Sigmoid colon (tissue), 7 donors: ENCODE results near the gene GABRD. TPM values are rescaled to one million over a fixed set of nuclear protein-coding genes. Genes with fewer than 3 reads are reported as not detected.

Source experiments
- DNase-seq: peaks from one replicate; pipeline ENCODE4 v3.0.0-alpha.2; 2019
- H3K27ac ChIP-seq, 4 donors: fragments of 200-600 bp; sonication (generic); one replicate each; pipeline ENCODE4 v1.5.1; 2016 to 2019; ENCODE audit warnings: mild to moderate bottlenecking in 1 of 4
- H3K27me3 ChIP-seq, 3 donors: fragments of 200-600 bp; sonication (generic); one replicate each; pipeline ENCODE4 v1.5.1; 2019; ENCODE audit warnings: mild to moderate bottlenecking in 1 of 3
- H3K36me3 ChIP-seq, 4 donors: fragments of 200-600 bp; sonication (generic); one replicate each; pipeline ENCODE4 v1.5.1; 2016 to 2019
- H3K4me1 ChIP-seq, 4 donors: fragments of 200-600 bp; sonication (generic); one replicate each; pipeline ENCODE4 v1.5.1; 2017 to 2019
- H3K4me3 ChIP-seq, 4 donors: fragments of 200-600 bp; sonication (generic); one replicate each; pipeline ENCODE4 v1.5.1; 2017 to 2019; ENCODE audit warnings: mild to moderate bottlenecking in 2 of 4, moderate library complexity in 1 of 4
- H3K9me3 ChIP-seq, 4 donors: fragments of 200-600 bp in 3 of 4; sonication (generic) in 3 of 4; one replicate each; pipeline versions ENCODE4 v1.5.1 to v1.6.1; 2013 to 2019
- EP300 ChIP-seq, 4 donors: sonication (generic); formaldehyde crosslinking; IDR thresholded peaks; one replicate each; pipeline ENCODE4 v1.6.1; 2017; ENCODE audit warnings: antibody characterized with exemption in 4 of 4
- POLR2A ChIP-seq, 2 donors: fragments of 450-650 bp; IDR thresholded peaks; one replicate each; pipeline ENCODE4 v1.6.1; 2016; ENCODE audit warnings: antibody characterized with exemption in 2 of 2, mild to moderate bottlenecking in 2 of 2, moderate library complexity in 2 of 2
- POLR2AphosphoS5 ChIP-seq, 4 donors: sonication (generic); formaldehyde crosslinking; IDR thresholded peaks; one replicate each; pipeline ENCODE4 v1.6.1; 2017; ENCODE audit warnings: antibody characterized with exemption in 4 of 4
- whole genome bisulfite sequencing, 2 donors: extraction: QIAGEN DNeasy Blood & Tissue Kit; methylation state at CpG; one replicate each; pipeline ENCODE4 v1.1.7; 2013; 5-methylcytosine and 5-hydroxymethylcytosine counted together
- intact Hi-C: fragments of 100-400 bp; cut with DNase I; formaldehyde crosslinking; loops from one replicate; pipeline ENCODE4 v1.15.1; 2023
- polyA plus RNA-seq, 3 donors: library from polyadenylated mRNA; stranded (reverse); fragments of 200-250 nt; gene quantifications; one replicate each; pipeline ENCODE4 v1.2.3, GENCODE V29; 2013
- total RNA-seq, 4 donors: library from RNA; depleted of rRNA; stranded (reverse); fragments of >200 nt; gene quantifications; one replicate each; pipeline ENCODE4 v1.1.0, GENCODE V29; 2016
- TF ChIP-seq, protein P1 (sequence below), 4 experiments: fragments of 450-650 bp in 3 of 4; fragments of 200-600 bp in 1 of 4; IDR thresholded peaks; one replicate each; pipeline ENCODE4 v1.5.1; 2016 to 2019; ENCODE audit warnings: antibody characterized with exemption in 4 of 4, mild to moderate bottlenecking in 3 of 4, moderate library complexity in 2 of 4
- donor health status: healthy with polysubstance abuse.
- donor health status: Bipolar disorder and iron deficiency.
- donor health status: healthy.

Gene GABRD
- total and polyA plus RNA-seq, 7 donors, result 0.51 TPM; not detected in 6

DNA sequence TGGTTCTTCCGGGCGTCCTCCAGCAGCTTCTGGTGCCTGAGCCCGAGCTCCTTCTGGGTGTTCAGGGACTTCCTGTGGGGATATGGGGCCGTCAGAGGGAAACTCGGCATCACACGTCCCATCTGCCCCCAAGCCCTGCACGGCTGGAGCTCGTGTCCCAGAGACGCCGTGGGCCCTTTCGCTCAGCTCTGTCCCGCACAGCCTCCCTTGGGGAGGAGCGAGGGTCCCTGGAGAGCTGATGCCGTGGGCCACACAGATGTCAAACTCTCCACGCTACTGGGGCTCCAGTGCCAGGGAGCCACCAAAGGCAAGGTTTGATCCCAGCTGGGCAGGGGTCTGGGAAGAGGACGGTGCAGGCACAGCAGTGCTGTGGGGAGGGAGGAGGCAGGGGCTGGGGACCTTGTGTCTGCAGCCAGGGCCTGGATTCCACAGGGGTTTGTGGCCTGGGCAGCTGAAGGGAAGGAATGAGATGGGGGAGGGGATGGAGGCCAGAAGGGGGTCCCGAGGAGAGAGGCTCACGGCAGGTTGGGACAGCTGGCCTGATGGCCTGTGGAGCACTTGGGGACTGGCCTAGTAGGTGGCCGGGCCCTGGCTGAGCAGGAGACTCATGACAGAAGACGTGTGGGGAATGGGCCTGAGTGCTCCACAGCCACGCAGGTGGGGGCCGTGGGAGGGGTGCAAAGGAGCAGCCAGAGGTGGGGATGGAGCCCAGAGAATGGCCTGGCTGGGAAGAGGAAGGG, 46.0 kb upstream of the GABRD start:
- WGBS, 2 donors, result 76 to 77% methylated on average over 22 of the region's 22 CpGs
- H3K27me3 ChIP-seq, result peaks cover 0 to 31% (median 21%) of the 10 kb centered on the region in 3 donors
- TF ChIP-seq POLR2A (IDR thresholded peaks at IDR 0.05) (no peak), EP300 (IDR thresholded peaks at IDR 0.05) (no peak), POLR2AphosphoS5 (IDR thresholded peaks at IDR 0.05) (no peak)
- TF ChIP-seq, protein P1, sequence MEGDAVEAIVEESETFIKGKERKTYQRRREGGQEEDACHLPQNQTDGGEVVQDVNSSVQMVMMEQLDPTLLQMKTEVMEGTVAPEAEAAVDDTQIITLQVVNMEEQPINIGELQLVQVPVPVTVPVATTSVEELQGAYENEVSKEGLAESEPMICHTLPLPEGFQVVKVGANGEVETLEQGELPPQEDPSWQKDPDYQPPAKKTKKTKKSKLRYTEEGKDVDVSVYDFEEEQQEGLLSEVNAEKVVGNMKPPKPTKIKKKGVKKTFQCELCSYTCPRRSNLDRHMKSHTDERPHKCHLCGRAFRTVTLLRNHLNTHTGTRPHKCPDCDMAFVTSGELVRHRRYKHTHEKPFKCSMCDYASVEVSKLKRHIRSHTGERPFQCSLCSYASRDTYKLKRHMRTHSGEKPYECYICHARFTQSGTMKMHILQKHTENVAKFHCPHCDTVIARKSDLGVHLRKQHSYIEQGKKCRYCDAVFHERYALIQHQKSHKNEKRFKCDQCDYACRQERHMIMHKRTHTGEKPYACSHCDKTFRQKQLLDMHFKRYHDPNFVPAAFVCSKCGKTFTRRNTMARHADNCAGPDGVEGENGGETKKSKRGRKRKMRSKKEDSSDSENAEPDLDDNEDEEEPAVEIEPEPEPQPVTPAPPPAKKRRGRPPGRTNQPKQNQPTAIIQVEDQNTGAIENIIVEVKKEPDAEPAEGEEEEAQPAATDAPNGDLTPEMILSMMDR (IDR thresholded peaks at IDR 0.05), result no peak
- H3K4me3 ChIP-seq, result no peak overlapping the region
- no peaks in the 10 kb centered on the region for H3K36me3 ChIP-seq
- no peaks in the 10 kb centered on the region for H3K9me3 ChIP-seq
- DNase-seq, result no peak
- intact Hi-C loops, result no loop called here
- H3K4me1 ChIP-seq, result no peaks in the 10 kb centered on the region
- H3K27ac ChIP-seq, result no peak overlapping the region

DNA sequence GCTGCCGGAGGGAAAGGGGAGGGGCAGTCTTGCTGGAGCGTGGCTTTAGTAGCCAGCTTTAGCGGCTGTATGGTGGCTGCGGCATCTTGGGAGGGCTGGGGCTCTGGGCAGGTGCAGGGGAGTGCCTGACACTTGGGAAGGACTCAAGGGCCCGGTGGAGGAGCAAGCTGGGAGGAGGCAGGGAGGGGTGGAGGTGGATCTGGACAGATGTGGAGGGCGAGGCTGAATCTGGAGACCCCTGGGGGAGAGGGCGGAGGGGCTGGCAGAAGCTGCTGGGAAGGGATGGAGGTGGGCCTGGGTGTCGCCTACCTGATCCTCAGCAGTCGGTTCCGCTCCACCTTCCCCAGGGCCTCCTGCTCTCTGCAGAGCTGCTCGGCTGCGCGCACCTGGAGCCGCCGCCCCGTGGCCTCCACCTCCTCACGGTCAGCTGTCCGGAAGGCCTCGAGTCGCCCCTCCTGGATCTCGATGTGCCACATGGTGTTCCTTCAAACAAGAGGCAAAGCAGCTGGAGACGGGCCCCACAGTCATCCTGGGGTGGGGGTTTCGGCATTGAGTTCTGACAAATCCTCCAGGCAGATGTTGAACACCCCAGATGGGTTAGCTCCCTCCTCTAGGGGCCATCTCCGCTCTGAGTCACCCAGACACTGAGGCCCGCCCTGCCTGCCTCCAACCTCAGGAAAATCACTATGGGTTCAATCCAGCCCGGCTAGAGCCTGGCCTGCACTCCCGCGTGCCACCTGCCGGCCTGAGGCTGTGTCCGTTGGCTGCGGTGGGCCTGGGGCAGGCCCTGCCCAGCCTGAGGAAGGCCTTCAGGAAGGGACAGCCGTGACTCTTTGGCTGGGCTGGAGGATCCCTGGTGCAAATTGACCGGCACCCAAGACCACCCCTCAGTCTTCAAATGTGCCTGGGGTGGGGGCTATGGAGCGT, 45.2 kb upstream of the GABRD start:
- no peaks in the 10 kb centered on the region for H3K4me1 ChIP-seq
- peaks cover 0 to 26% (median 18%) of the 10 kb centered on the region in 3 donors for H3K27me3 ChIP-seq
- no peak overlapping the region for H3K27ac ChIP-seq
- WGBS, 2 donors, result 76 to 83% methylated on average over 34 of the region's 34 CpGs
- no peaks in the 10 kb centered on the region for H3K36me3 ChIP-seq
- intact Hi-C loops, result no loop called here
- no peak for TF ChIP-seq POLR2A (IDR thresholded peaks at IDR 0.05)
- TF ChIP-seq EP300 (IDR thresholded peaks at IDR 0.05), result no peak
- TF ChIP-seq POLR2AphosphoS5 (IDR thresholded peaks at IDR 0.05), result no peak
- TF ChIP-seq, protein P1 (IDR thresholded peaks at IDR 0.05), result no peak
- no peak for DNase-seq
- no peak overlapping the region for H3K4me3 ChIP-seq
- H3K9me3 ChIP-seq, result no peaks in the 10 kb centered on the region

DNA sequence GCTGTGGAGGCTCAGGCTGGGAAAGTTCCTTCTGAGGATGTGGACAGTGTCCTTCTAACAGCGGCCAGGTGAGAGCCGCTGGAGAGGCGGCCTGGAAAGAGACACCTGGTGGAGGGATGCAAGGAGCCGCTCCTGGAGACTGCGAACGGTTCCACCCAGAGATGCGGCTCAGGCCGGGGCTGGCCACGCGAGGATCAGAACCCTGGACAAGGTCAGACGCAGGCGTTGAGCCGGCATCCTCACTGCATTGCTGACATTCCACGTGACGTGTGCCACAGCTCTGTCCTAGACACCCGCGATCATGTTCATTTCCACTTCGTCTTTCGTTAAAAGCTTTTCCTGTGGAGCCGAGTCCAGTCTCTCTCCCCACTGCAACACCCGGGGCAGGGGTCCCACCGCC, 44.3 kb upstream of the GABRD start:
- TF ChIP-seq, protein P1 (IDR thresholded peaks at IDR 0.05), result no peak
- no peak for TF ChIP-seq EP300 (IDR thresholded peaks at IDR 0.05)
- TF ChIP-seq POLR2AphosphoS5 (IDR thresholded peaks at IDR 0.05), result no peak
- no peak overlapping the region for H3K27ac ChIP-seq
- H3K36me3 ChIP-seq, result no peaks in the 10 kb centered on the region
- no peaks in the 10 kb centered on the region for H3K9me3 ChIP-seq
- H3K27me3 ChIP-seq, result peaks cover 0 to 26% (median 18%) of the 10 kb centered on the region in 3 donors
- DNase-seq, result no peak
- no peaks in the 10 kb centered on the region for H3K4me1 ChIP-seq
- WGBS, 2 donors, result 76 to 81% methylated on average over 22 of the region's 22 CpGs
- no peak overlapping the region for H3K4me3 ChIP-seq
- intact Hi-C loops, result no loop called here

DNA sequence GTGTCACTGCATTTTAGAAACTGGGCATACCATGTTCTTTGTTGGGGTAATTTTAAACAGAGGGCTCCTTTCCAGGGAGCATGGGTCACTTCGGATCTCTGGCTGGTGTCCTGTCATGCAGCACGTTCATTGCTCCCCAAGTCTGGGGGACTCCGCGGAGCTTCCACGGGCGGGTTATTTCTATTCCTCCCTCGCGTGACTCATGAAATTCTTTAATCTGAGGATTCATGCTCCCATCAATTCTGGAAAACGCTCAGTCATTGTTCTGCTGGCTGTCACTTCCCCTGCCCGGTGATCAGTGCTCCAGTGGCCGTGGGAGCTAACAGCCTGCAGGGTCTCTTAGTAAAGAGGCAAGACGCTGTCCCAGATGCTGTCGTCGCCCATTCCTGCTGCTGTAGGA, 43.6 kb upstream of the GABRD start:
- H3K9me3 ChIP-seq, result no peaks in the 10 kb centered on the region
- no peaks in the 10 kb centered on the region for H3K4me1 ChIP-seq
- H3K27ac ChIP-seq, result no peak overlapping the region
- no peaks in the 10 kb centered on the region for H3K36me3 ChIP-seq
- peaks cover 0 to 26% (median 18%) of the 10 kb centered on the region in 3 donors for H3K27me3 ChIP-seq
- TF ChIP-seq POLR2AphosphoS5 (IDR thresholded peaks at IDR 0.05) (no peak), POLR2A (IDR thresholded peaks at IDR 0.05) (no peak), EP300 (IDR thresholded peaks at IDR 0.05) (no peak)
- TF ChIP-seq, protein P1 (IDR thresholded peaks at IDR 0.05), result no peak
- intact Hi-C loops, result no loop called here
- no peak for DNase-seq
- no peak overlapping the region for H3K4me3 ChIP-seq
- WGBS, 2 donors, result 84 to 91% methylated on average over 14 of the region's 14 CpGs
